ENCODE measurements around the gene RANGAP1. TPM values are rescaled to one million over a fixed set of nuclear protein-coding genes. Genes with fewer than 3 reads are reported as not detected.

RANGAP1 gene
- polyA plus RNA-seq, 1 donor (not counting 4 experiments of a cell fraction or from before 2014, with no cell fraction given): 85.9 TPM

DNA sequence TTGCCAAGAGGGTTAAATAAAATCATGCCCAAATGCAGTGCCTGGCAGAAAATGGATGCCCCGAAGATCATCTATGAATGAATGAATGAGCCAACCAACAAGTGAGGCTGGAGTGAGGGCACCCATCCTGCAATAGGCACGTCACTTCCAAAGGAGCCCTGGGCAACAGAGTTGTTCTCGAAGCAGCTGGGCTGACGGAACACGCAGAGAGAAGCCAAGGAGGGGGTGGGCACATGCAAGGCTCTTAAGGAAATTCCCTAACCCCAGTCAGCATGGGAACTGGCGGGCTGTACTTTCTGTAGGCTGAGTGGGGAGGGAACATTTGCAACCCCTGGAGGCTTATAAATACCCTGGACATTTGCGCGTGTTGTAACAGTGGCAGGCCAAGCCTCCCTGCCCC is 33.6 kb downstream of the RANGAP1 start:
- Histone ChIP-seq H3K27ac (ENCODE audit: control insufficient read depth, insufficient read depth, low read length) (no peak overlapping the region), H3K27me3 (ENCODE audit: control insufficient read depth, extremely low read depth, insufficient read depth, low read length) (no peaks in the 10 kb centered on the region), H3K36me3 (ENCODE audit: control insufficient read depth in 2 of 2, extremely low read depth in 1 of 2, insufficient read depth in 2 of 2, low read length in 2 of 2) (peaks cover 58 to 78% of the 10 kb centered on the region in 2 experiments), H3K4me1 (ENCODE audit: control insufficient read depth, extremely low read depth, insufficient read depth, low read length) (peaks cover 5% of the 10 kb centered on the region), H3K9ac (ENCODE audit: control insufficient read depth, extremely low read depth, insufficient read depth, low read length) (no peak overlapping the region), H2AFZ (ENCODE audit: control insufficient read depth, low read length) (no peak overlapping the region), H3K9me1 (ENCODE audit: control insufficient read depth, extremely low read depth, insufficient read depth, low read length) (no peaks in the 10 kb centered on the region), H3K4me3 (ENCODE audit: control insufficient read depth in 2 of 3, extremely low read depth in 1 of 3, insufficient read depth in 2 of 3, low read depth in 1 of 3, low read length in 3 of 3) (no peak overlapping the region), H4K20me1 (ENCODE audit: control insufficient read depth, extremely low read depth, insufficient read depth, low read length) (peaks cover 8% of the 10 kb centered on the region), H3K4me2 (ENCODE audit: control insufficient read depth, extremely low read depth, insufficient read depth, low read depth, low read length) (no peak overlapping the region), H3K79me2 (ENCODE audit: control insufficient read depth, insufficient read depth, low read length) (peaks cover 9% of the 10 kb centered on the region), H3K9me3 (ENCODE audit: control insufficient read depth, low read depth, low read length) (no peaks in the 10 kb centered on the region)
- FAIRE-seq (no peak), DNase-seq (ENCODE audit: low read depth, low spot score) (no peak)
- TF ChIP-seq, protein P1, sequence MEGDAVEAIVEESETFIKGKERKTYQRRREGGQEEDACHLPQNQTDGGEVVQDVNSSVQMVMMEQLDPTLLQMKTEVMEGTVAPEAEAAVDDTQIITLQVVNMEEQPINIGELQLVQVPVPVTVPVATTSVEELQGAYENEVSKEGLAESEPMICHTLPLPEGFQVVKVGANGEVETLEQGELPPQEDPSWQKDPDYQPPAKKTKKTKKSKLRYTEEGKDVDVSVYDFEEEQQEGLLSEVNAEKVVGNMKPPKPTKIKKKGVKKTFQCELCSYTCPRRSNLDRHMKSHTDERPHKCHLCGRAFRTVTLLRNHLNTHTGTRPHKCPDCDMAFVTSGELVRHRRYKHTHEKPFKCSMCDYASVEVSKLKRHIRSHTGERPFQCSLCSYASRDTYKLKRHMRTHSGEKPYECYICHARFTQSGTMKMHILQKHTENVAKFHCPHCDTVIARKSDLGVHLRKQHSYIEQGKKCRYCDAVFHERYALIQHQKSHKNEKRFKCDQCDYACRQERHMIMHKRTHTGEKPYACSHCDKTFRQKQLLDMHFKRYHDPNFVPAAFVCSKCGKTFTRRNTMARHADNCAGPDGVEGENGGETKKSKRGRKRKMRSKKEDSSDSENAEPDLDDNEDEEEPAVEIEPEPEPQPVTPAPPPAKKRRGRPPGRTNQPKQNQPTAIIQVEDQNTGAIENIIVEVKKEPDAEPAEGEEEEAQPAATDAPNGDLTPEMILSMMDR (optimal IDR thresholded peaks at IDR 0.05 in 1 of 3, IDR thresholded peaks at IDR 0.05 in 1 of 3, conservative IDR thresholded peaks at IDR 0.05 in 1 of 3; ENCODE audit: extremely low read depth in 1 of 3, insufficient read depth in 2 of 3, low read length in 3 of 3): no peak
- TF ChIP-seq EZH2 (IDR thresholded peaks at IDR 0.05; ENCODE audit: low read length): no peak
- dilution Hi-C loops (cut with MboI; ENCODE audit: extremely low pct_ligation_motif_present, low sequenced_read_pairs): no loop called here

DNA sequence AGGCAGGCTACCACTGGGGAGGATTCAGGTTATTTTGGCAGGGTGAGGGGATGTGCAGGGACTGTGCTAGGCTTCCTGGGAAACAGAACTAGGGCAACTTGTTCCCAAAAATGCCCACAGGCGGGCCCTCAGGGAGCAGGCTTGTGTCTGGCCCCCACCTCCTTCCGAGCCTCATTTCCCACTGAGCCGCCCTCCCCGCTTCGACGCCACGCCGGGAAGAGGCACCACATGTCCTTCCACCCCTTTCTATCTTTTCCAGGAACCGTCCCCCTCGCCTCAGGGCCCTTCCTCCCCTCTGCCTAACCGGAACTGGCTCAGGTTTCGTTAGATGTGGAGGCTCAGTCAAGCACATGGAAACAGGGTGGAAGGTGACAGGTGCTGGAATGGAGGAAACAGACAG is 35.9 kb downstream of the RANGAP1 start:
- no peaks in the 10 kb centered on the region for H3K4me1 ChIP-seq (ENCODE audit: control insufficient read depth, extremely low read depth, insufficient read depth, low read length)
- H3K27ac ChIP-seq (ENCODE audit: control insufficient read depth, insufficient read depth, low read length): no peak overlapping the region
- H3K4me3 ChIP-seq (ENCODE audit: control insufficient read depth in 2 of 3, extremely low read depth in 1 of 3, insufficient read depth in 2 of 3, low read depth in 1 of 3, low read length in 3 of 3): no peak overlapping the region
- no peak for TF ChIP-seq EZH2 (IDR thresholded peaks at IDR 0.05; ENCODE audit: low read length)
- TF ChIP-seq, protein P1 (optimal IDR thresholded peaks at IDR 0.05 in 1 of 3, IDR thresholded peaks at IDR 0.05 in 1 of 3, conservative IDR thresholded peaks at IDR 0.05 in 1 of 3; ENCODE audit: extremely low read depth in 1 of 3, insufficient read depth in 2 of 3, low read length in 3 of 3): no peak
- H3K9me3 ChIP-seq (ENCODE audit: control insufficient read depth, low read depth, low read length): no peaks in the 10 kb centered on the region
- no peaks in the 10 kb centered on the region for H3K9me1 ChIP-seq (ENCODE audit: control insufficient read depth, extremely low read depth, insufficient read depth, low read length)
- peaks cover 8% of the 10 kb centered on the region for H4K20me1 ChIP-seq (ENCODE audit: control insufficient read depth, extremely low read depth, insufficient read depth, low read length)
- FAIRE-seq (no peak), DNase-seq (ENCODE audit: low read depth, low spot score) (no peak)
- H3K79me2 ChIP-seq (ENCODE audit: control insufficient read depth, insufficient read depth, low read length): peaks cover 6% of the 10 kb centered on the region
- no peak overlapping the region for H2AFZ ChIP-seq (ENCODE audit: control insufficient read depth, low read length)
- no peaks in the 10 kb centered on the region for H3K27me3 ChIP-seq (ENCODE audit: control insufficient read depth, extremely low read depth, insufficient read depth, low read length)
- no peak overlapping the region for H3K4me2 ChIP-seq (ENCODE audit: control insufficient read depth, extremely low read depth, insufficient read depth, low read depth, low read length)
- dilution Hi-C loops (cut with MboI; ENCODE audit: extremely low pct_ligation_motif_present, low sequenced_read_pairs): no loop called here
- no peak overlapping the region for H3K9ac ChIP-seq (ENCODE audit: control insufficient read depth, extremely low read depth, insufficient read depth, low read length)
- H3K36me3 ChIP-seq (ENCODE audit: control insufficient read depth in 2 of 2, extremely low read depth in 1 of 2, insufficient read depth in 2 of 2, low read length in 2 of 2): peaks cover 60 to 68% of the 10 kb centered on the region in 2 experiments
